LNCAP (cell line): Measurements from ENCODE around the gene UBTD2.

Experiments
- TF ChIP-seq, protein P1 (sequence below): fragments of 450-650 bp; IDR thresholded peaks from 2 replicates; pipeline ENCODE4 v1.5.1; 2017; ENCODE audit warnings: mild to moderate bottlenecking

Gene UBTD2

GRCh38 chr5:172235827-172236736 is 47.5 kb downstream of the UBTD2 start:
- TF ChIP-seq, protein P1, sequence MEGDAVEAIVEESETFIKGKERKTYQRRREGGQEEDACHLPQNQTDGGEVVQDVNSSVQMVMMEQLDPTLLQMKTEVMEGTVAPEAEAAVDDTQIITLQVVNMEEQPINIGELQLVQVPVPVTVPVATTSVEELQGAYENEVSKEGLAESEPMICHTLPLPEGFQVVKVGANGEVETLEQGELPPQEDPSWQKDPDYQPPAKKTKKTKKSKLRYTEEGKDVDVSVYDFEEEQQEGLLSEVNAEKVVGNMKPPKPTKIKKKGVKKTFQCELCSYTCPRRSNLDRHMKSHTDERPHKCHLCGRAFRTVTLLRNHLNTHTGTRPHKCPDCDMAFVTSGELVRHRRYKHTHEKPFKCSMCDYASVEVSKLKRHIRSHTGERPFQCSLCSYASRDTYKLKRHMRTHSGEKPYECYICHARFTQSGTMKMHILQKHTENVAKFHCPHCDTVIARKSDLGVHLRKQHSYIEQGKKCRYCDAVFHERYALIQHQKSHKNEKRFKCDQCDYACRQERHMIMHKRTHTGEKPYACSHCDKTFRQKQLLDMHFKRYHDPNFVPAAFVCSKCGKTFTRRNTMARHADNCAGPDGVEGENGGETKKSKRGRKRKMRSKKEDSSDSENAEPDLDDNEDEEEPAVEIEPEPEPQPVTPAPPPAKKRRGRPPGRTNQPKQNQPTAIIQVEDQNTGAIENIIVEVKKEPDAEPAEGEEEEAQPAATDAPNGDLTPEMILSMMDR: no peak

DNA sequence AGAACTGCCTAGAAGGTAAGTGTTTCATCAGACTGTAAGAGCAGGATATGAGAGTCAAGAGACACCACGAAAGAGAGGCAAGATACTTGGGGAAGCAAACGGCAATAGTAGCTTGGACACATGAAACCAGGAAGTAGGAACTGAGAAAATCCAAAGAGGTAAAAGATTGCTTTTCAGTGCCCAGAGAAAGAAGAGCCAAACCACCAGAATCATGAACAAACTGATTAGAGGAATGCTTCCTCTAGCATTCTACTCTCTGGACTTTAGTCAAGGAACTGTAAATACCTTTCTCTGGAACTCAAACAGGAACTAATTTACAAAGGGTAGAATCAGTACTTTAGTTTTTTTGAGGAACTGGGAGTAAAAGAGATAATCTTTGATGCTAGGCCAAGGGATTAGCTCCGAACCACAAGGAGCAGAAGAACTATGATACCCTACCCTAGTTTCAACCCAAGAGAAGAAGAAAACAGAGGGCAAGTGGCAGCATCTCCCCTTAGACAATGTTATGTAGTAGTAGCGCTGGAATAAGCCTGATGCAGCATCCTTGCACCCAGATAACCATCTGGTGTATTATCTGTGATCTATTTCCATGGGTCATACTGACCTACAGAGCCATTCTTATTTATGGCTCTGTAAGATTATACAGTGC is 48.3 kb downstream of the UBTD2 start:
- TF ChIP-seq, protein P1: no peak

DNA sequence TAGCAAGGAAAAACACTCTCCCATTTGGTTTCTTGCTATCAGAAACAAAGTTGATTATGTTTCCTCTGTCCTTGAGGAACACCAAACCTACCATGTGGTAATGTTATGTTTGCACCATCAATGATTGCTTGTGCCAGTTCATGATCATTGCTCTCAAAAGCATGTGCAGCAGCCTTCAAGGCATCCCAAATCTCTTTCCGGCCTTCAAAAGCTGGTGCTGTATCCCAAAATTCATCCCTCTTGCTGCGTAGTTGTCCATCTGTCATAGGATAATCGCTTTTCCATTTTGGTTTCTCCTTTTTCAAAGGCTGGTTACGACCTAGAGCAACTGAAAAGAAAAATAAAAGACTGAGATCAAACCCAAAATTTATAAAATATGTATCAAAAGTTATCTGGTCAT is 49.5 kb downstream of the UBTD2 start:
- TF ChIP-seq, protein P1: no peak

GRCh38 chr5:172229904-172230303 is 53.7 kb downstream of the UBTD2 start:
- TF ChIP-seq, protein P1: no peak

- TF ChIP-seq, protein P1: no peak
Observed at GRCh38 chr5:172224996-172225395, 58.6 kb downstream of the UBTD2 start.

GRCh38 chr5:172223901-172224873 is 59.4 kb downstream of the UBTD2 start:
- TF ChIP-seq, protein P1: no peak

DNA sequence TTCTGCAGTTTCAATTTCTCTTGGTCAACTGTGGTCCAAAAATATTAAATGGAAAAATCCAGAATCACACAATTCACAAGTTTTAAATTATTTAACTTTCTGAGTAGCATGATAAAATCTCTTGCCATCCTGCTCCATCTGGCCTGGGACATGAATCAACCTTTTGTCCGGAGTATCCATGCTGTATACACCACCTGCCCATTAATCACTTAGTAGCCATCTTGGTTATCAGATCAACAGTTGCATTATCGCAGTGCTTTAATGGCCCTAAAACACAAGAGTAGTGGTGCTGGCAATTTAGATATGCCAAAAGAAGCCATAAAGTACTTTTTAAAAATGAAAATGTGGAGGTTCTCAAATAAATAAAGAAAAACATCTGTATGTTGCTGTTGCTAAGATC is 64.3 kb downstream of the UBTD2 start:
- TF ChIP-seq, protein P1: no peak
